Glomerular visceral epithelial cell (primary cell): ENCODE measurements around the gene TTLL8.

Experiments used
- DNase-seq: peaks from one replicate; pipeline ENCODE4 v3.0.0-alpha.2; 2016; ENCODE audit errors: extremely low spot score

The TTLL8 gene

DNA sequence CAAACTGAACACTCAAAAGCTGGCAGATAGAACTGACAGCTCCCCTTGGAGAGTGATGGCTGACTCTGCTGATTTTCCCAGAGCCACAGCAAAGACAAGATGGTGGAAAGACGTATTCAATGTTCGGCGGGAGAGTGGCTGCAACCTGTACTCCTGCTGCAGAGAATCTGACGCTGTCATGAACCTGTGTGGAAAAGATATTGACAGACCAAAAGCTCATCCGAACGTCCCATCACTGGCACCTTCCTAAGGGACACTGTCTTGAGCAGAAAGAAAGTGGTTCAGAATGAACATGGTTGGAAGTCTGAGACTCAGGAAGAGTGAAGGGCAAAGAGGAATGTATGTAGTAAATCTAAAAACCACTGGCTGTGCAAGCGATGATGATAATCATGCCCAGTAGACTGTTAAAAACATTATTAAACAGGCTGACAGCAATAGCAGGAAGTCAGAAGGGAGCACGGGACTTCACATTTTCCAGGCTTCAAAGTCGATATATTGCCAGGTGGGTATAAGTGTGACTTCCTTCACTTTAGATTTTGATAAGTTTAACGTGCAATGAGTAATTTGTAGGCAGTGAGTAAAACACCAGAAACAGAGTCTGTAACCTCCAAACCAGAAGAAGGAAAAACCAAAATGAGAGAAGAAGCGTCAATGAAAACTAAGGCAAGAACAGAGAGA is 39.4 kb downstream of the TTLL8 start:
- DNase-seq: no peak

DNA sequence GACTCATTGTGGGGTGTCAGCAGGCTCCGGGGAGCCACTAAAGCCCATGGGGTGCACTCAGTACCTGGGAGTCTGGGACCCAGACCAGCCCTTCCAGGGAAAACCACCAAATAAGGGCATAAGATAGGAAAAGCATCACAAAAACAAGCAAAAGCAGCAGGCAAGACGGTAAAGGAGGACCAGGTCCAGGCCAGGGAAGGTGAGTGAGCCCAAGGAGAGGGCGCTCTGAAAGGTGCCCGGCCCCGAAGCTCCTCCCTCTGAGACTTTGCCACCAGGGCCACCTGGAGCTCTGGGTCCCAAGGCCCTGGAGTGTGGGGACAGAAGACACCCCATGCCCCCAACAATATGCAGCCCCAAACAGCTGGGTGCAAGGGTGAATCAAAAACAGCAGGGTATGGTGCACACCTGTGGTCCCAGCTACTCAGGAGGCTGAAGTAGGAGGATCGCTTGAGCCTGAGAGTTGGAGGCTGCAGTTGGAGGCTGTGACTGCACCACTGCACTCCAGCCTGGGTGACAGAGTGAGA is 40.3 kb downstream of the TTLL8 start:
- DNase-seq: no peak

DNA sequence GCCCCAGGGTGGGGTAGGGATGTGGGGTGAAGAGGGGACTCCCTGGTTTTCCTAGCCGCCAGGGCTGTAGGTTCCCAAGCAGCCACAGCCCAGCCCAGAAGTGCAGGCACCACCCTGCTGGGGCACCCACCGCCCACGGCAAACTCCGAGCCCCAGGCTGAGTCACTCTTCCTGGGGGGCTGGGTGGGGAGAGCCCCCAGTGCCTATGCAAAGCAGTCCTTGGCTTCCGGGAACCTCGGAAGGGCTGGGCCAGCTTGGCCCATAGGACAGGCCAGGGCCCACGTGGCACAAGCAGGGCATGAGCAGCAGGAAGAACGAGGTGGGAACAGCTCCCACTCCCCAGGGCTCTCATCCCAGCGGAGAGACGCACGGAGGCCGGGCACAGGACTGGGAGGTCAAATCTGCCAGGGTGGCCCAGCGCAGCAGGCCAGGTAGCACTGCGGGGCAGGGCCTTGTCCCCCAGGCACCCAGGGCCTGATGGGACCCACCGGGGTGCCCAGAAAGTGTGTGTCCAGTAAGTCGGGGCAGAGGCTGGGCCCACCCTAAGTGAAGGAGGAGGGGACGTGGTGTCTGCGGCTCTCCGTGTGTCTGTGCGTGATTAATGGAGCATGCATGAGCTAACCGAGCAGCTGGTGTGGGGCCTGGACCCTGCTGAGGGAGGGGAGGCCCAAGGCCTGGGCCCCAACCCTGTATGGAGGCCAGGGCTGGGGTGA is 41.0 kb downstream of the TTLL8 start:
- DNase-seq: peak; percentile 59

DNA sequence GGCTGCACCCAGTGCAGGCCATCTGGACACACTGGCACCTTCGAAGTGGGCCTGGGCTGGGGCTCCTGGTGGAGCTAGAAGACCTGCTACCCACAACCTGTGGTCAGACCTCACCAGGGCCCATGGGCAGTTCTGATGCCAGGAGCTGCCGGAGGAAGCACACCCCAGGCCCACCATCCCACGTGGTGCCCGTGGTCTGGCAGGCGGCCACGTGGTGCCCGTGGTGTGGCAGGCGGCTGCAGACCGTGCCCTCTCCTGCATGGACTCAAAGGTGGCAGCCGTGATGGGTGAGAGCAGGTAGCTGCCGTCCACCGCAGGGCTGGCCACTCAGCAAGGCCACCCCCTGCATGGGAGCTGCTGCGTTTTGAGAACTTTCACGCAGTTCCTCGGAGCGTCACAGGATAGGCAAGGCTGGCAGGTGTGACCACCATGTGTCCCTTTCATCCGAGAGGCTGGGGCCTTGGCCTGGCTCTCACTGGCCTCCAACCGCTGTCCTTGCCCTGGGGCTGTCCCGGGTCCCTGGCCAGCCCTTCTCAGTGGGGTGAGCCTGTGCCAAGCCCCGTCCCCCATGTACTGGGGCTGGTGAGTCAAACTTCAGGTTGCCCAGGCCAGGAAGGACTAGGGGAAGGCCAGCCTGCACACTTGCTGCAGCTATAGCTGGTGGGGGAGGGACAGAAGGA is 41.6 kb downstream of the TTLL8 start:
- no peak for DNase-seq

DNA sequence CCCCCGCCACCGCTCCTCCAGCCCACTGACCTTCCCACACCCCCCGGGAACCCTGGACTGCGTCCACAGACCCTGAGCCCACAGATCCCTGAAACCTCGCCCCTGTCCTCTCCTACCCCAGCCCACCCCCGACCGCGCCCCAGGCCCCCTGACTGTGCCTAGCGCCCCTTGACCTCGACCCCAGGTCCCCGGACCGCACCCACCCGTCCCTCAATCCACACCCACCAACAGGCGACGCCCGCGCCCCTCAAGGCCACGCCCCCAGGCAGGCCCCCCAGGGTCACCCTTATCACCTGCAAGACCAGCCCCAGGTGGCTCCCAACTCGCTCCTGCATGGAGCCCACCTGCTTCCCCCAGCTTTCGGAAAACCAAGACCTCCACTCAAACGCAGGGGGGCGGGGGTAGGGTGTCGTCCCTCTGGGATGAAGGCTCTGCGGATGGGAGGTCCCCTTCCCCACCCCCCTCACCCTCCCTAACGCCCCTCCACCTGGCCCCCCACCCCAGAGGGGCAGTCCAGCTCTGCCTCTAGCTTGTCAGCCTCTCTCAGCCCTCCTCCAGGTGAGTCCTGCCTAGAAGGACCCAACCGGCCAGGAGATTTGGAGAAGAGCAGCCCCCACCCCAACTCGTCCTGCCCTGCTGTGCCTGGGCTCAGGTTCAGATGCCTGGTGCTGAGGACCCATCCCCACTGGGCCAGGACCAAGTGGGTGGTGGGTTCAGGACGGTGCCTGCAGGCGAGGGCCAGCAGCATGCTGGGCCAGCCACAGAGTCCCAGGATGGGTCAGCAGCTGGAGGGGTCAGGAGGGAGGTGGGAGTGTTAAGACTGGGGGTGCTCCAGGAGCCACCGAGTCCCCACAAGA is 42.4 kb downstream of the TTLL8 start:
- DNase-seq: no peak

DNA sequence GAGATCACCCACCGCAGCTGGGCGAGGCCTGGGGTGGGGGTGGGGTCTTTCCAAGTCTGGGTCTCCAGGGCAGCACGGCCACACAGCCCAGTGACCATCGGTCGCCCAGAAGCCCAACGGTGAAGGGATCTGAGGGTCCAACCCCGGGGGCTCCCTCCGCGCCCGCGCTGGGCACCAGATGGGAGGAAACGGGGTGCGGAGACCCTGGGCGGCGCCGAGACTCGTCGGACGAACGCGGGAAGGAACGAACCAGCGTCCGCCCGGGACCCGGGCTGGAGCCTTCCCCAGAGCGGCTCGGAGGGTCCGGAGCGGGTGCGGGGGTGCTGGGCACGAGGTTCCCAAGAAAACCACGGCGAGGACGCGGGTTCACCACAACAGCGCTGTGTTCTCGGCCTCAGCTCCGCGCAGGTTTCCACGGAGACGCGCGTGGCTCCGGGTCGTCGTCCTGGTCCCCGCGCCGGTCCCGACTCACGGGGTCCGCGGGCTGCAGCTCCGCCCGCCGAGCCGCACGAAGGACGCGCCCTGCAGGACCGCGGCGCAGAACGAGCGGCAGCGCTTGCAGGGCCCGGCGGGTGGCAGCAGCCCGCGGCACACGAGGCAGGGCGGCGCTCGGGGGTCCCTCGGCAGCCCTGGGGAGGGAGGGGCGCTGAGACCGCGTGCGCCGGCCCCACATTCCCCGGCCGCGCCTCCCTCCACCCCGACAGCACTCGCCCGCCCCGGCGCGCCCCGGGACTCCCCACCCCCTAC is 43.3 kb downstream of the TTLL8 start:
- DNase-seq: no peak

DNA sequence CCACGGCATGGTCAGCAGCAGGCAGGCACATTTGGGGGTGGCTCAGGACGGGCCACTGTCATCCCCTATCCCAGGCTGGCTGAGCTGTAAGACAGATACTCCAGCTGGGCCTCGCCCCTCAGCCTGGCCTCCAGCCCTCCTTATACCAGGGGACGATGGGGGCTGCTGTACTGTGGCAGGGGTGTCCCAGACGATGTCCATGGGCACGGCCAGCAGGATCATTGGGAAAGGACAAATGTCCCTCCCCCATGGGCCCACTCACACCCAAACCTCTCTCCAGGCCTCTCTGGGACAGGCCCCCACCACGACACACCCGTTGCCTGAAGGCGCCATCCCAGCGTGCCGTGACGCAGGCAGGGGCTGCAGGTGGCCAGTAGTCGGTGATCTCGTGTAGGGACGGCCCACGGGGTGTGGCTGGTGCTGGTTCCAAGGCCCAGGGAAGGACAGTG is 44.0 kb downstream of the TTLL8 start:
- no peak for DNase-seq

DNA sequence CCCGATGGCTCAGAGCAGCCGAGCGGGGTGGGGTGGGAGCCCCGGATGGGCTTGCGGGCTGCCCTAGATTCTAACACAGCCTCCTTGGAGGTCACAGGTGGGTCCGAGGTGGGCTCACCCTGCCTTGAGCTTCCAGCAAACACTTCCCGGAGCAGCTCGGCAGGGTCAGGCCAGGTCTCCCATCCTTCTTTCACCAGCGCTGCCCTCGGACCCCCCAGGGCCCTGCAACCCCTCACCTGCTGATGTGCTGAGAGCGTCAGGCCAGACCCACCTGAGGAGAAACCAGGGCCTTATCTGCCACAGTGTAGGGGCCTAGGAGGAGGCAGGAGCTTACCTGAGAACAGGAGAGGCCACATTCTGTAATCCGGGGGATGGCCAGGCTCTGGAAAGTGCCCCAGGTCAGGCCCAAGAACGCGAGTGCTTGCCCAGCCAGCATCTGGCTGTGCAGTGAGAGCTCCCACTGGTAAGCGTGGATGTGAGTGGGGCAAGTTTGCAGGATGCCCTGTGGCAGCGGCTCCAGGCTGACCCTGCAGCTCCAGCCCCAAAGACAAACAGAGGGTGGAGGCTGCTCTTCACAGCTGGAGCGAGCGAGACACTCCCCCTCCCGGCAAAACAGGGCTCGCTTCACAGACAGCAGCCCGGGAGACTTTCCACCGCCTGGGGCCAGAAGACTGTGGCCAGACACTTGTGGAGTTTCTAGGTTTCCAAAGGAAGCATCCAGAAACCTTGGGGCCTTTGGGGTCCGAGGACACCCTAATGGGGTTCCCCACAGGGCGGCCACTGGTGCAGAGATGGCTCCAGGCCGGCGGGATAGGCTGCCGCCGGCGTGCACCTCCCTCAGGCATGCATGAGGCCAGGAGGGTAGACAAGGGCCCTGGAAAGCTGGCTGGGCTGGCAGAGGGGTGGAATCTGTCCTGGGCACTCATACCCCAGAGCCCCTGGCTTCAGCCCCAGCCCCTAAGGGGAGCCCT is 45.6 kb downstream of the TTLL8 start, which contains the start of gene IL17REL:
Gene IL17REL (minus strand): TSS at position 555 of the 971 bp plus-strand sequence. CDS start 119 bp downstream, at position 436.
- no peak for DNase-seq

DNA sequence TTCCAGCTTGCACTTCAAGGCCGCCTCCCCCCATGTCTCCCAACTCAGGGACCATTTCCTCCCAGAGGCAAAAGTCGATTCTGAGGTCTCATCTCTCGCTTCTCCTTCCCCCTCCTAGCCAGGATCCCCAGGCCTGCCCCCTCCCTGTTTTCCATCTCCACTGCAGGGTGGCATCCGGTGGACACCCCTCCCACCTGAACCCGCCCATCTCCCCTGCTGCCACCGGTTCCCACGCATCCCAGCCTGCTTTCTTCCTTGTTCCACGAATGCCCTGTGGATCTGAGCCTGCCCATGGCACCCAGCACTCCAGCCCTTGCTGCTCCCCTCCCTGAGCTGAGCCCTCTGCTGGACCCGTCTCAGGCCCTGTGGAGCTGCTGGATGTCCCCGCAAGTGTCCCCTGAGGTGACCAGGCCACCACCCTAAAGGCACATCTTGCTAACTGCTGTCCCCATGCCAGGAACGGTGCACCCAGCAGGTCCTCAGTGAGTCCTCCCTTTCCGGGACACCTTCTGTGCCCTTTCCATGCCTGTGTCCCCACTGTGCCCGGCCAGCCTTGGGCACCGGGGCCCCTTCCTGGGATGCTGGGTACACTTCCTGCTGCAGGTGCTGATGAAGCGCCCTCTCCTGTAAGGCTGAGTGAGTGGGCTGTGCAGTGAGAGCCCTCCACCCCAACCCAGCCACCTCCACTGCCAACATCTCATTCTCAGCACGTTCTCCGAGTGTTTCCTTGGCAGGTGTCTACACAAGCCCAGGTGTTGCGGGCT is 46.5 kb downstream of the TTLL8 start:
- DNase-seq: no peak

DNA sequence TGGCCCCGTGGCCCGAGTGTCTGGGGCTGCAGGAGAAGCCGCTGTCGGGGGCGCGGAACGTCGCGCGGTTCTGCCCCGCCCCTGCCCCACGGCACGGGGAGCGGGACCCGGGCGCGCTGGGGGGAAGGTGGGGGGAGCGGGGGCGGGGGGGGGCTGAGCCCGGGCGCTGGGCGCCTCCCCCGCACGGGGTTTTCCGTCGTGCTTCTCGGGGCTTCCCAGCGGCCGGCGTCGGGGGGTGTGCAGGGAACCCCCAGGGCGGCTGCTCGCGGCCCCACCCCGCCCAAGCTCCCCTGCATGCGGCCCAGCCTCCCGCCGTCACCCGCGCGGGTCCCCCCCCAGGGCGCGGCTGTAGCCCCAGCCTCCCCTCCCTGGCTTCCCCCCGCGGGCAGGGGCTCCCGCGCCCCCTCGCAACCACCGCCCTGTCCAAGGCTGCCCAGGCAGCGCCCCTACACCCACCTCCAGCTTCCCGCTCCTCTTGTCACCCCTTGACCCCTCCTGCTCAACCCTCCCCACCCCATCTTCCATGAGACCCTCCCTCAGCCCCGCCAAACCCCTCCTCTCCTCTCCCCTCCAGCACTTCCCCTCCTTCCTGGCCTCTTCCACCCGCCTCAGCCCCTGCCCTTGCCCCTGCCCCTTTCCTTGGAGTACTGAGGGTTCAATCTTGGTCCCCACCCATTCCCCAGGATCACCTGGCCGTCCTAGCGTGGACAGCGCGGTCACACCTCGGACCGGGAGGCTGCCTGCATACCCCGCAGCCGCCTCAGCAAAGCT is 47.2 kb downstream of the TTLL8 start:
- no peak for DNase-seq

DNA sequence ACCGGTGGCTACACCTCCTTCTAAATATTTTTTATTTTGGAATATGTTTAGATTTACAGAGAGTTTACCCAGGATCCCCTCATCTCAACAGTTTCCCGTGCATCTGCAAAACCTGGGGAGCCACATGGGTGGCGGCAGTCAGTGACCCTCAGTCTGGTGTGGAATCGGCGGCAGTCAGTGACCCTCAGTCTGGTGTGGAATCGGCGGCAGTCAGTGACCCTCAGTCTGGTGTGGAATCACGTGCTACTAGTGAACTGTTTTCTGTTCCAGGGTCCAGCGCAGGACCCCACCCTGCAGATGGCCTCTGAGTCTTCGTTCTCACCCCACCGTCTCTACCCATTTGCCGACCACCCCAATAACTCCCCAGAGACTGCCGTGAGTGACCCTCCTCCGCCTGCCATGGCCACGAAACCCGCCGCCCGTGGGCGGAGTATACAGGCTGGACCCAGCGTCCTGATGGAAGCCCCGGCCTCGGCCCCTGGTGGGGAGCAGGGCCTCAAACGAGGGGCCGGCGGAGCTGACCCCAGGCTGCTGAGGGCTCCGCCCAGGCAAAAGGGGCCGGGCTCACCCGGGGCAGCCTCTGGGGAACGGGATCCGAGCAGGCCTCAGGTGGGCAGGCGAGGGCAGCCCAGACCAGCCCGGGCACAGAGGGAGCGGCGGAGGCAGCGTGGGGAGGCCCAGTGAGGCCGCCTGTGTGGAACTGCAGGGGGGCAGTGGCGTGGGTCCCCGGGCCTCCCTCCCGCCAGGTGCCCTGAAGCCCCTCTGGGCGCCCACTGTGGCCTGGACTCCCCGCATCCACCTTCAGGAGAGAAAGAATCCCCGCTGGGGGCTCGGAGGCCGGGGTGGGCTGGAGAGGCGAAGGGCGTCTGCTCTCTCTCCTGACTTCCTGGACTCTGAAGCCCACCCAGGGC is 48.1 kb downstream of the TTLL8 start:
- DNase-seq: no peak

DNA sequence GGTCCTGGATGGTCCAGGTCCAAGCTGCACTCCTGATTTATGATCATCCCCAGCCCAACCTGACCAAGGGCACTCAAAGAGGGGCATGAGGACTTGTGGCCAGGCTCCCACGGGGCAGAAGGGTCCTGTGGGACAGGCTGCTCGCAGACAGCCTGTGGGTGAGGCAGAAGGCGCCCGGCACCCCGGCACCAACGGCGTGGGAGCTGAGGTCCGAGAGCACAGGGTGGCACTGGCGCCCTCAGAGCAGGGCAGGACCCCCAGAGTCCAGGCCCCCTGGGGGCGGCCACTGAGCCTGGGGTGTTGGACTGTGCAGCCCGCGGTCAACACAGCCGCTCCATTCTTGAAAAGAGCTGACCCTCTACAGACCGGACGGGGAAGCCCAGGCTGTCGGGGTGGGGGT is 48.8 kb downstream of the TTLL8 start:
- DNase-seq: no peak

DNA sequence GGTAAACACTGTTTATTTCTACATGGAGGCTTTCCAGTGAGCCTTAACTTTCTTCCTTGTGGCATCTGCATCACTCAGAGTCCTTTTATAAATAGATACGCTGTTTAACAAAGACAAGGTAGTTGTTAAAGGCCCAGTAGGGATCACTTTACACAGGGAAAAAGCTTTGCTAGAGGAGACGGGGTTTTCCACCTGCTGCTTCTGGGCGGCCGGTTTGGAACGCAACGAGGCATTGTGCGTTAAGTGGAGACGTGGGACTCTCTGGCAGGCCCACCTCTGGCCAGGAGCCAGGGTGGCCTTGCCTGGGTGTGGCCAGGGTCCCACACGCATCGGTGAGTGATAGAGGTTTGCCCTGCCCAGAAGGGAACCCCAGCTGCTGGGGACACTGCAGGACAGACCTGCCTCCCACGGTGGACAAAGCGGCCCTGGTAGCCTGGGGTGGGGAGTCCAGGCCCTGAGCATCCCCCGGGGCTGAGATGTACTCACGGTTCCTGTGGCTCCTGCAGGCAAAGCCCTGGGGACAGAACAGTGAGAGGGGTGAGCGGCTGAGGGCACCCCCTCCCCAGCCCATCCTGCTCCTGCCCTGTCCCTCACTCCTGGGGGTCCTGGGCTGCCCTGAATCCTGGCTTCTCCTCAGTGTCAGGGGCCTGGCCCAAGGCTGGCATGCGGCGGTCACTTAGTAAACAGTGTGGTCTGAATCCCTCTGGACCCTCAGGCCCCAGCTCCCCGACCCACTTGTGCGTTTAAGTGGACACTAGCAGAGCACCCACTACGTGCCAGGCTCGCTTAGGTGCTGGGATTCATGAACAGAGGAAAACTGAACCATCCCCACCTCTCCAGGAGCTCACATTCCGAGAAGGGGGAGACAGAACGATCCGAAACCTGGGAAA is 49.7 kb downstream of the TTLL8 start:
- DNase-seq: no peak

DNA sequence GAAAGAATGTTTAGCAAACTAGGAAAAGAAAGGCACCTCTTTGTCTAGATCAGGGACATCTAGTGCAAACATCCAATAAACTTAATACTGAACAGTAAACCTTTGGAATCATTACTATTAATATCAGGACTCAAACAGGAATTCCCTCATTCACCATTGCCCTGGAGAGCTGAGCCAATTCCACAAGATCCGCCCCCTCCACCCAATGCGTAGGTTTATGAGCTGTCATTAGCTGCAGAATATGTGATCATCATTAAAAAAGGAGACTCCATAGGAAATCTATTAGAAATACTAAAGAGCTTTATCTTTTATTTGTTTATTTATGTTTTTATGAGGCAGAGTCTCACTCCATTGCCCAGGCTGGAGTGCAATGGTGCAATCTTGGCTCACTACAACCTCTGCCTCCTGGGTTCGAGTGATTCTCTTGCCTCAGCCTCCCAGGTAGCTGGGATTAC is 51.0 kb downstream of the TTLL8 start:
- no peak for DNase-seq

DNA sequence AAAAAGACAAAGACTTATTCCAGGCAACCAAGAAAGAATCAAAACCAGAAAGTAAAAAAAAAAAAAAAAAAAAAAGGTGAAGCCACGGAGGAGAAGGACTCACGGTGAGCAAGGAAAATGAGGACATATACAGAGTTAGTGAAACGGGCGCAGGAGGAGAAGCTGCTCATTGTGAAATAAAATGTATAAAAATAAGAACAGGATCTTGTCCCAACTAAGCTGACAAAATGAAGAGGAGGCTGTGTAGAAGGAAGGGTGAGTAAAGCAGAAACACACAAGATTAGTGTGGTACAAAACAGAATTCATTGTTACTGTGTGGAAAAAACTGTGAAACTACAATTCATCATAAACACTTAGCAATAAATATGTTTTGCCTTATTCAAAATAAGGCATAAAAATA is 53.2 kb downstream of the TTLL8 start:
- DNase-seq: no peak

DNA sequence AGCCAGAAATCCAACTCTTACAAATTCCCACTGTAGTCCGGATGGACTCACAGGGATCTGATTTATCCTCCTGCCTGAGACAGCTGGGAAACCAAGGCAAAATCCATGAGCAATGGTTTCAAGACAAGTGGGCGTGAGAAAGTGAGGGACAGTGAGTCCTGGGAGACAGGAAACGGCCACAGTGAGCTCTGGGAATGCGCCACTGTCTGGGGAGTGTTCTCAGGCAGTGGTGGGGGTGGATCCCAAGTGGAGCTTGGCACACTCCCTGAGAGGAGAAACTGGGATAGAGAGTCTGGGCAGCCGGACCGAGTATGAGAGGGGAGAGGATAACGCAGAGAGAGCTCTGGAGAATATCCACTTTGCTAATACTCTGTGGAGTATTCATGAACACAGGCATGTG is 55.3 kb downstream of the TTLL8 start:
- DNase-seq: no peak
